Adrenal gland (tissue), 12 donors: ENCODE measurements around the gene PRR35. TPM values are rescaled to one million over a fixed set of nuclear protein-coding genes. Genes with fewer than 3 reads are reported as not detected.
"Not testable (repeated sequence)": the region's sequence is repeated elsewhere in the genome, so short reads cannot be mapped to it uniquely, and the experiment has no call there.

Source experiments
- DNase-seq, 7 donors: peaks; one replicate each; pipeline ENCODE4 v3.0.0-alpha.2; 2019 to 2020
- H3K27ac ChIP-seq, 5 donors: fragments of 200-600 bp; sonication (generic) in 4 of 5; 1 replicate in 3 of 5; 2 replicates in 2 of 5; pipeline versions ENCODE4 v1.5.1 to v1.8.0; 2016 to 2020; ENCODE audit warnings: mild to moderate bottlenecking in 1 of 5
- H3K27me3 ChIP-seq: fragments of 200-600 bp; 2 replicates; pipeline ENCODE4 v1.8.0; 2021
- H3K36me3 ChIP-seq, 2 donors: fragments of 200-600 bp; replicated peaks in 1 of 2; 1 replicate in 1 of 2; 2 replicates in 1 of 2; pipeline versions ENCODE4 v1.5.1 to v1.8.0; 2018 to 2022
- H3K4me1 ChIP-seq, 2 donors: fragments of 200-600 bp; replicated peaks in 1 of 2; 1 replicate in 1 of 2; 2 replicates in 1 of 2; pipeline versions ENCODE4 v1.5.1 to v1.8.0; 2018 to 2021
- H3K4me3 ChIP-seq, 4 donors: fragments of 200-600 bp; sonication (generic) in 3 of 4; one replicate each; pipeline ENCODE4 v1.5.1; 2016 to 2018
- H3K9me3 ChIP-seq, 3 donors: fragments of 200-600 bp; sonication (generic) in 1 of 3; replicated peaks in 1 of 3; 1 replicate in 2 of 3; 2 replicates in 1 of 3; pipeline versions ENCODE4 v1.5.1 to v1.8.0; 2016 to 2021
- POLR2A ChIP-seq, 2 donors: fragments of 450-650 bp; IDR thresholded peaks; one replicate each; pipeline ENCODE4 v1.6.1; 2017; ENCODE audit warnings: antibody characterized with exemption in 2 of 2, mild to moderate bottlenecking in 2 of 2, moderate library complexity in 1 of 2
- WGBS, 4 donors: extraction: QIAGEN DNeasy Blood & Tissue Kit in 2 of 4; methylation state at CpG; one replicate each; pipeline versions ENCODE4 v1.1.5 to v1.1.7; 2013 to 2017; 5-methylcytosine and 5-hydroxymethylcytosine counted together
- intact Hi-C, 2 donors: fragments of 100-400 bp; cut with DNase I; formaldehyde crosslinking; loops; one replicate each; pipeline versions ENCODE4 v1.14.1 to v1.15.0; 2022 to 2023
- polyA plus RNA-seq, 3 donors: library from polyadenylated mRNA; stranded (reverse); fragments of 200-250 nt in 2 of 3; fragments of 350-450 nt in 1 of 3; fragmentation: Illumina TruSeq in 1 of 3; extraction: RNeasy Lipid Tissue Mini Kit (QIAGEN cat#74804) in 1 of 3; gene quantifications; one replicate each; pipeline ENCODE4 v1.2.3, GENCODE V29; 2013 to 2014
- total RNA-seq, 9 donors: library from RNA; depleted of rRNA in 4 of 9; stranded (reverse); fragments of >200 nt in 4 of 9; fragments of 120-200 nt in 1 of 9; fragmentation: NEBNext Ultra II Directional in 1 of 9; extraction: Animal tissue kit (Norgen Biotek cat#: 25700) in 1 of 9; gene quantifications; one replicate each; pipeline versions ENCODE4 v1.1.0 to v1.2.4, GENCODE V29; 2013 to 2023
- TF ChIP-seq, protein P1 (sequence below), 6 experiments: fragments of 450-650 bp in 4 of 6; fragments of 200-600 bp in 2 of 6; sonication (generic) in 1 of 6; IDR thresholded peaks; 1 replicate in 5 of 6; 2 replicates in 1 of 6; pipeline versions ENCODE4 v1.5.1 to v1.8.0; 2016 to 2021; ENCODE audit warnings: antibody characterized with exemption in 6 of 6, mild to moderate bottlenecking in 2 of 6, moderate library complexity in 1 of 6
- donor health status: healthy with polysubstance abuse.
- donor health status: Bipolar disorder and iron deficiency.
- donor health status: DM: yes; HTN: yes; CAD: no.
- donor health status: DM: no; HTN: no; CAD: no.
- donor health status: DM: no; HTN: no; CAD: no.
- donor health status: DM: yes; HTN: yes; CAD: no.

Gene PRR35
- total and polyA plus RNA-seq, 12 donors, result not detected

DNA sequence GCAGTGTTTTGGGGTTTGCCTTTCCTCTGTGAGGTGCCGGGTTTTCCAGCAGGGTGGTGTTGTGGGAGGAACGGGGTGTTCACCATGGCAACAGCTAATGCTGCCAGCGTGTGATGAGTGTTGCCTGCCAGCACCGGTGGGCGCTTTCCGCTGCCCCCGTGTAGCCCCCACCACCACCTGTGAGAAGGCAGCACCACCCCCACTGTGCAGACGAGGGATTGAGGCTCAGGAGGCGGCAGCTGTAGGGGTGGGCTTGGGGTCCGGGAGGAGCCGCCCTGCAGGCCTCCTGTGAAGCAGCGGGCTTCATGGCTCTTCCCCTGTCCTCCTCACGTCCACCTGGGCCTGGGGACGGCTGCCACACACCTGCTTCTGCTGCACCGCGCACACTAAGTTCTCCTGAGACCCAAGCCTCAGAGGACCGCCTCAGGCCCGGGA lies 34.9 kb downstream of the PRR35 start:
- Histone ChIP-seq H3K9me3 (no peaks in the 10 kb centered on the region), H3K4me1 (peaks cover 17 to 20% of the 10 kb centered on the region in 2 donors), H3K27me3 (no peaks in the 10 kb centered on the region), H3K36me3 (peaks cover 0 to 1% of the 10 kb centered on the region in 2 donors), H3K27ac (no peak overlapping the region), H3K4me3 (no peak overlapping the region)
- intact Hi-C loops, result no loop called here
- TF ChIP-seq, protein P1, sequence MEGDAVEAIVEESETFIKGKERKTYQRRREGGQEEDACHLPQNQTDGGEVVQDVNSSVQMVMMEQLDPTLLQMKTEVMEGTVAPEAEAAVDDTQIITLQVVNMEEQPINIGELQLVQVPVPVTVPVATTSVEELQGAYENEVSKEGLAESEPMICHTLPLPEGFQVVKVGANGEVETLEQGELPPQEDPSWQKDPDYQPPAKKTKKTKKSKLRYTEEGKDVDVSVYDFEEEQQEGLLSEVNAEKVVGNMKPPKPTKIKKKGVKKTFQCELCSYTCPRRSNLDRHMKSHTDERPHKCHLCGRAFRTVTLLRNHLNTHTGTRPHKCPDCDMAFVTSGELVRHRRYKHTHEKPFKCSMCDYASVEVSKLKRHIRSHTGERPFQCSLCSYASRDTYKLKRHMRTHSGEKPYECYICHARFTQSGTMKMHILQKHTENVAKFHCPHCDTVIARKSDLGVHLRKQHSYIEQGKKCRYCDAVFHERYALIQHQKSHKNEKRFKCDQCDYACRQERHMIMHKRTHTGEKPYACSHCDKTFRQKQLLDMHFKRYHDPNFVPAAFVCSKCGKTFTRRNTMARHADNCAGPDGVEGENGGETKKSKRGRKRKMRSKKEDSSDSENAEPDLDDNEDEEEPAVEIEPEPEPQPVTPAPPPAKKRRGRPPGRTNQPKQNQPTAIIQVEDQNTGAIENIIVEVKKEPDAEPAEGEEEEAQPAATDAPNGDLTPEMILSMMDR (IDR thresholded peaks at IDR 0.05), result no peak
- TF ChIP-seq POLR2A (IDR thresholded peaks at IDR 0.05), result no peak
- DNase-seq, result no peak
- 87 to 93% (median 91%) methylated on average over 6 to 18 of the region's 18 CpGs for WGBS, 4 donors

DNA sequence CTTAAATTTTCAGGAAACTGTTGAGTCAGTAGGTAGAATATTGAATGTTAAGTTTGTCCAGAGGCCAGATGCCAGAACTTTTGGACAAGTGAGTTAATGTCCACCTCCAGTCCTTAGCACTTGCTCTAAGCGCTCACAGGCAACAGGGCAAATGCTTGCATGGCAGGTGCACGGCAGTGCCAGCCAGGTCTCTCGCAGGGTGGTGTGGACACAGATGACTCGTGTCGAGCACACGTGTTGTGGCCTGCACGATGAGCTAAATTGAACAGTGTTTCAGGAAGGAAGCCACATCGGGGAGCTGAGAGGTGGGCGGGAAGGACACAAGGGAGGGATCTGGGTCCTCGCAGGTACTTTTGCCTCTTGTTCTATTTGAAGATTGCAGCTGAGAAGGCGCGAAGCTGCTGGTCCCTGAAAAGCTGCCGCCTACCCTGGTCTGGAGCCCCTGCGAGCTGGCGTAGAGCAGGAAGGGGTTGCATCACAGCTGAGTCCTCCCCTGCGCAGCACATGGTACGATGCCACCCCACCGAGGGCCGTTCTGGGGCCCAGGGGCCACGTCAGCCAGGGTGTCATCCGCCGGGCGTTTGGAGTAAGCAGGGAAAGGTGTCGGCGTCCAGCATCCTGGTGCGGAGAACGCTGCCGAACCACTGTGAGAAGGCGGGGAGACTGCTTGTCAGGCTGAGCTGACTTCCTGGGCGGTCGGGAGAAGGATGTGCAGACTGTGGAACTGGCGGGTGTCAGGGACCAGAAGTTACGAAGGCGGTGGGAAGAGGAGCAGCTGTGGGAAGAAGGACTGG lies 35.9 kb downstream of the PRR35 start:
- Histone ChIP-seq H3K4me1 (peaks cover 9 to 18% of the 10 kb centered on the region in 2 donors), H3K27ac (no peak overlapping the region), H3K36me3 (peaks cover 0 to 3% of the 10 kb centered on the region in 2 donors), H3K9me3 (no peaks in the 10 kb centered on the region), H3K4me3 (no peak overlapping the region), H3K27me3 (no peaks in the 10 kb centered on the region)
- DNase-seq, result no peak
- no peak for TF ChIP-seq POLR2A (IDR thresholded peaks at IDR 0.05)
- TF ChIP-seq, protein P1 (IDR thresholded peaks at IDR 0.05), result no peak
- WGBS, 4 donors, result 86 to 92% (median 89%) methylated on average over 24 to 34 of the region's 34 CpGs
- intact Hi-C loops, result no loop called here

DNA sequence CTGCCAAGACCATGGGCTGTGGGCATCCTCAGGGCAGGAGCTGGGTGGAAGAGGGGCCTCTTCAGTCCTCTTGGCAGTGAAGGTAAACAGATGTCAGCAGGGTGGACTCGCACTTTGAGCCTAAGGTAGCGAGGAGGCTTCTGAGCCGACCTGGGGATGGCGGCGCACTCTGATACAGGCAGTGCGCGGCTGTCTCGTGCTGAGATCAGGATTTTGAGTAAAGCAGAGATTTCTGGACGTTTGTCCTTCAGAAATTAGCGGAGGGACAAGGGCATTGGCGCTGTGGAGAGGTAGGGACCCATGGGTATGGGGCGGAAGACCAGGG lies 36.5 kb downstream of the PRR35 start:
- TF ChIP-seq, protein P1 (IDR thresholded peaks at IDR 0.05), result no peak
- TF ChIP-seq POLR2A (IDR thresholded peaks at IDR 0.05), result no peak
- H3K27ac ChIP-seq, result no peak overlapping the region
- H3K9me3 ChIP-seq, result no peaks in the 10 kb centered on the region
- H3K36me3 ChIP-seq, result peaks cover 0 to 3% of the 10 kb centered on the region in 2 donors
- 90 to 95% (median 94%) methylated on average over 11 to 12 of the region's 12 CpGs for WGBS, 4 donors
- peaks cover 7 to 15% of the 10 kb centered on the region in 2 donors for H3K4me1 ChIP-seq
- no peak for DNase-seq
- intact Hi-C loops, result no loop called here
- H3K27me3 ChIP-seq, result no peaks in the 10 kb centered on the region
- H3K4me3 ChIP-seq, result no peak overlapping the region

DNA sequence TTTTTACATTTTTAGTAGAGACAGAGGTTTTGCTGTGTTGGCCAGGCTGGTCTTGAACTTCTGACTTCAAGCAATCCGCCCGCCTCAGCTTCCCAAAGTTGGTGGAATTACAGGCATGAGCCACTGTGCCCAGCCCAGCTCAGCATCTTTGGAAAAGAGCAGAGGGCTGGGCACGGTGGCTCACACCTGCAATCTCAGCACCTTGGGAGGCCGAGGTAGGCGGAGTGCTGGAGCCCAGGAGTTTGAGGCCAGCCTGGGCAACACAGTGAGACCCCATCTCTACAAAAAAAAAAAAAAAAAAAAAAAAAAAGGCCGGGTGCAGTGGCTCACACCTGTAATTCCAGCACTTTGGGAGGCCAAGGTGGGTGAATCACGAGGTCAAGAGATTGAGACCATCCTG lies 37.5 kb downstream of the PRR35 start:
- H3K36me3 ChIP-seq, H3K27ac ChIP-seq, H3K27me3 ChIP-seq, H3K9me3 ChIP-seq, H3K4me1 ChIP-seq, intact Hi-C loops, DNase-seq, H3K4me3 ChIP-seq: not testable (repeated sequence)
- 95 to 98% (median 97%) methylated on average over 2 to 7 of the region's 7 CpGs for WGBS, 4 donors
